Activated CD4-positive, alpha-beta T cell treated with anti-CD3 and anti-CD28 coated beads, Interleukin-2, amount 50 U/mL, for 4 hours (primary cell): ENCODE data around the gene EPSTI1.

Experiments used
- DNase-seq, 2 experiments: peaks; one replicate each; pipeline ENCODE4 v3.0.0-alpha.2; 2020

EPSTI1 gene

GRCh38 chr13:42969565-42970172 lies 22.4 kb downstream of the EPSTI1 start:
- peak; percentile 76 to 82 for DNase-seq

DNA sequence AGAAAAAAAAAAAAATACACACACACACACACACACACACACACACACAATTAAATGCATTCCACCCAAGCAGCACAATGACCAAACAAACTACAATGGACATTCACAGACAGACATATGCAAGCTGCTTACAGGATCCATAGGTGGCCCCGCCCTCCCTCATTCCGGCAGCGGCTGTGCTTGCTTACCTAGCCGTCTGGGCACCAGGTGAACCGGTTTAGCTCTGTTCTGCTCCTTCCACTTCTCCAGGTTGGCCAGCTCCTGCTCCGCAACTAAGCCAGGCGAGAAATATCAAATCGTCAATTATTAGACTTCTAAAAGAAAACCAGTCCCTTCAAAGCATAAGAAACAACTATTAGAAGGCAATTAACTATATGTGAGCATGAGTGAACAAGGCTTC lies 23.1 kb downstream of the EPSTI1 start:
- DNase-seq: no peak

GRCh38 chr13:42967660-42968059 lies 24.4 kb downstream of the EPSTI1 start:
- no peak for DNase-seq

DNA sequence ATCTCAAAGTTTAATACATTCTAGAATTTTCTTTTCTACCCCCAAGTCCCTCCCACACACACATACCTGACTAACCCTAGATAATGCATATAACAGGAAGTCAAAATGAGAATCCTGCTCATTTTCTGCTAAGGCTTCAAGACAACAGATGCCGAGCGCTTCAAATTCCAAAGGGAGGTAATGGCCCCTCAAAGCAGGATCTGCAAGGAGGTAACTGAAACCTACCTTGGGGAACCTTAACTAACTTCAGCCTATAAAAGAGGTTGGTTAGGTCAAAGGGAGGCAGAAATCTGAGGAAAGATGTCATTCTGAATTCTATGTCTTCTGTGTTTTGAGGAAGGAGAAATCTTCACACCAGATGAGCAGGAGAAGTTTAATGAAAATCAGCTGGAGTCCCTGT lies 26.8 kb downstream of the EPSTI1 start:
- DNase-seq: no peak

- DNase-seq: no peak
Observed at GRCh38 chr13:42964761-42965161, 27.3 kb downstream of the EPSTI1 start.

DNA sequence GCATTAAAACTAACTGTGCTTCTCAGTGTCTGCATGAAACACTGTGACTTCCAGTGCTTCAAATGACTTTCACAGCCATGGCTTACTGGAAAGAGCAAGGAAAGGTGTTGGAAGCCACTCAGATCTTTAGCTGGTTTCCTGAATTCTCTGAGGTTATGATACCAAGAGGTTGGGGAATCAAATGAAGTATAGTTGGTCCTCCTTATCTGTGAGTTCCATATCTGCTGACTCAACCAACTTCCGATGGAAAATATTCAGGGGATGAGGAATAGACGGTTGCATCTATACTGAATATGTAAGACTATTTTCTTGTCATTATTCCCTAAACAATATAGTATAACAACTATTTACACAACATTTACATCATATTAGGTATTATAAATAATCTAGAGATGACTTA lies 32.4 kb downstream of the EPSTI1 start:
- DNase-seq: no peak

DNA sequence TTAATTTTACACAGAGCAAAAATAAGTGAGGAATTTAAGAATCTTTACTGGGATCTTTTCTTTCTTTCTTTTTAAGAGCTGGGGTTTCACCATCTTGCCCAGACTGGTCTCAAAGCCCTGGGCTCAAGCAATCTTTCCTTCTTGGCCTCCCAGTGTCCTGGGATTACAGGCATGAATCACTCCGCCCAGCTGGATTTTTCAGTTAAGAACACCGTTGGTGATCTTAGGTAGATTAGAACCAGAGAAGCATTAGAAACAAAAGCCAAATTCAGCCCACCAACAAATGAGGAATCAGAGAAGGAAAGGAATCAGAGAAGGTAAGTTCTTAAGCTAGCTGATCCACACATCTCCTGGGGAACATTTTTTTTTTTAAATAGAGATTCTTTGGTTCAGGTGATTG lies 34.2 kb downstream of the EPSTI1 start:
- DNase-seq: no peak

- DNase-seq: no peak
Observed at GRCh38 chr13:42950181-42950580, 41.9 kb downstream of the EPSTI1 start.

DNA sequence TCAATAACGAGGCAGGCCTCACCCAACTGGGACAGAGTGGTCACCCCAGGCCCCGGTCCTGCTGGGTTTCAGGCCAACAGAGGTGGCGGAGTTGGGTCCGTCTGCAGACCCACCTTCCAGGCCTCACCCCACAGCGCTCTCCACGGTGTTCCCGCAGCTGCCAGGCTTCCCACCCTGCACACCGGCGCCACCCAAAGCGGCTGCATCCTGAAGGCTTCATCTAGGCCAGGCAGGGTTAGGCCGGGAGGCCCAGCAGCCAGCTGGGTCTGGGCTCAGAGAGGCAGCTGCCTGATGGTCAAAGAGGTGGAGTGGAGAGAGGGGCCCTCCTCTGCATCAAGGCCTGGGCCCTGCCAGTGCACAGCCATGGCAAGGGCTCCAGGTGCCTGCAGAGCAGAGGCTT lies 44.1 kb downstream of the EPSTI1 start:
- DNase-seq: no peak

DNA sequence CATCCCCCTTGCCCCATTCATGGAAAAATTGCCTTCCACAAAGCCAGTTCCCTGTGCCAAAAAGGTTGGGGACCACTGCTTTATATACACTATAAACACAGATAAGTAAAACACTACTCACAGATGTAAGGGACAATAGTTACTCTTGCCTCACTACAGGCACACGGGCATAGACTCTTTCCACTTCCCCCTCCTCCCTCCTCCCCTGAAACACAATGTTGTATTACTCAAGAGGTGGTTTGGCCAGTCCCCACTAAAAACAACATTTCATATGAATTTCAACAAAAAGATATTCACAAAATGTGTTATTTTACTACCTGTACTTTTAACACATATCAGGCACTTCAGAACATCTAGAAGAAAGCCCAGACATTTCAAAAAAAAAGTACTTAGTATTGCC lies 45.1 kb downstream of the EPSTI1 start:
- no peak for DNase-seq

GRCh38 chr13:42929886-42930535 lies 62.0 kb downstream of the EPSTI1 start:
- no peak for DNase-seq

- no peak for DNase-seq
Observed at GRCh38 chr13:42926555-42926954, 65.5 kb downstream of the EPSTI1 start.

DNA sequence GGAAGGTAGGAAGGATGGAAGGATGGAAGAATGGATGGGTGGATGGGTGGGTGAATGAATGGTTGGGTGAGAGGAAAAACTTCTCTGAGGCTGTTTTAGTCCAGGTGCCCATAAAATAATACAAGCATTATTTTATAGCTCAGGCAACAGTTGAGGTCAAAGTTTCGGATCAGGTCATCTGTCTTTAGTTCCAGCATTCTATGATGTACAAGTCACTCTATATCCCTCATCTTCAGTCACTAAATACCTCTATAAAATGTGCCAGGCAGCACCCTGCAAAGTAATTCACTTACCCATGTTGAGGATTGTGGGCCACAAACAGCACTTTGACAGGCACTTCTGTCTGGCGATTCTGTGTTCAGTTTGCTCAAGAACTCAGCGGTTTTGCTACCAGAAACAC lies 66.0 kb downstream of the EPSTI1 start:
- DNase-seq: no peak

- no peak for DNase-seq
Observed at GRCh38 chr13:42925626-42926025, 66.4 kb downstream of the EPSTI1 start.

GRCh38 chr13:42924344-42924743 lies 67.7 kb downstream of the EPSTI1 start:
- no peak for DNase-seq

GRCh38 chr13:42907745-42908144 lies 84.3 kb downstream of the EPSTI1 start:
- DNase-seq: no peak

DNA sequence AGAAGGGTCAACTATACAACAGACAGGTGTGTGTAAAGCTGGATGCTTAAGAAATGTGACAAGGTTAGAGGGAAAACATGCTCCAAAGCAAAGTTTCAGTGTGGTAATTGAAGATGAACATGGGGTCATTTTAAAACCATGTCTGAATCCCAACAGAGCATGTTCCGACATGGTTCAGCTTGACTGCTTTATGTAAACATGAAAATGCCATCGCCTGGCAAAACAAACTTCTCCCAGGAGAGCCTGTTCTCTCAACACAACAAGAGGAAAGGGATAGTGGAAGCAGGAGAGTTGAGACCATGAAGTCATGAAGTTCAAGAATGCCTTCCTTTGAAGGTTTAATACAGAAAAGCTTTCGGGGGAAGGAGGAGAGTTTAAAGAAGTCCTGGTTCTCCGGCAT lies 85.8 kb downstream of the EPSTI1 start:
- DNase-seq: no peak

GRCh38 chr13:42905579-42905978 lies 86.5 kb downstream of the EPSTI1 start:
- DNase-seq: no peak

GRCh38 chr13:42899266-42899665 lies 92.8 kb downstream of the EPSTI1 start:
- DNase-seq: no peak

DNA sequence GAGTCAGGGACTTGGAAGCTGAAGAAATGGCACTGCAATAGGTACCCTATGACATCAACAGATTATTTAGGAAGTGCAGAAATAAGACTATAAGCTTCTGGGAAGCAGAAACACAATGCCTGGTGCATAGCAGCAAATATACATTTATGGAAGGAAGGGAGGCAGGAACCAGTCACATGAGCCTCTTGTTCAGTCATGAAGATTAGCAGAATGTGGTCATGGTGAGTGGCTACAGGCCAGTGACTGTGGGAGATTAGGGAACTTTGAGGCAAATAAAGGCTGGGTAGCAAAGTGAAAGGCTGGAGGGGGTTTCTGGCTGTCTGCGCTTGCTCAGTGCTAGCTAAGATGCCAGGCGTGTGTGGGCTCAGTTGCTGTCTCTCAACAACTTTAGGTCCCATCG lies 96.3 kb downstream of the EPSTI1 start:
- no peak for DNase-seq

DNA sequence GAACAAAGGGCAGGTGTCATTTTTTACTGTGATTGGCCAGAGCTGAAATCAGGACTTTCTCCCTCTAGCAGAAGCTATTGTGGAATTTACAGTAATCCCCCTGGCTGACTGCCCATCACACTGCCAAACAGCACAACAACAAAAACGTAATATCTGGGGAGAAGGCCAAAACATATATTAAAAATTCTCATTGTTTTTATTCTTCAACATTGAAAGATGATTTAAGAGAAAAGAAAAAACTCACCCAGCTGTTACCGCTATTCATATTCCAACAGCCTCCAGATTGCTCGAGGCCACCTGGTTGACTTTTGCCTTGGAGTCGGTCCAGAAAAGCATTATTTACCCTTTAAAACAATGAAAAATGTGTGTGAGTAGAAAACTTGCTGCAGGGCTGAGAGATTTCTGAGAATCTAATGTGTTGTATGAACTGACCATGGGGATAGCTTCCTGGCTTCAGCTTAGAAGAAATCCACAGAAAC lies 97.2 kb downstream of the EPSTI1 start:
- no peak for DNase-seq

GRCh38 chr13:42893214-42893671 lies 98.8 kb downstream of the EPSTI1 start:
- DNase-seq: no peak

GRCh38 chr13:42892760-42893159 lies 99.3 kb downstream of the EPSTI1 start:
- DNase-seq: no peak

DNA sequence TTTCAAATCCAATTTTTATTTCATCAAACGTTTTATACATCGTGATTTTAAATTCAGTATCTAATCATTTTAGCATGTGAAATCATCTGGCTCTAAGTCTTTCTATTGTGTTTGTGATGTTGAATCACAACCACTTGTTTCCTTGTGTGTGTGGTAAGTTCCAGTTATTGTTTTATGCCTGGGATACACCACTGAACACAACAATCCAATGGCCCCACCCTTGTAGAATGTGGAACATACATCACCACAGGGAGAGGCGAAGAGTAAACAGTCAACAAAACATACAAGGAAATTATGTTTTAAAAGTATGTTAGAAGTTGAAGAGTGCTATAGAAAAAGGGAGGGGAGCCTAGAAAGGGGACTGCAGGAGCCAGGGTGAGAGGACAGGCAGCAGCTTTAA lies 100.5 kb downstream of the EPSTI1 start:
- no peak for DNase-seq

- no peak for DNase-seq
Observed at GRCh38 chr13:42885325-42885724, 106.7 kb downstream of the EPSTI1 start.
